IMR-90 (cell line): ENCODE results near the gene ESM1. TPM values are rescaled to one million over a fixed set of nuclear protein-coding genes. Genes with fewer than 3 reads are reported as not detected.

ENCODE experiments used
- ATAC-seq: fragments of 200-7000 bp; cut with Tn5 transposase; 2 replicates; pipeline ENCODE4 v1.9.1; 2020; ENCODE audit warnings: low read depth, mild to moderate bottlenecking, moderate library complexity
- BruUV-seq: library from RNA; stranded (reverse); fragments of 400-500 nt; replicated peaks from 2 replicates; lab custom pipeline; 2021; lab: Mats Ljungman, UMichigan
- CTCF ChIA-PET: fragments of 300-600 bp; formaldehyde crosslinking; extraction: SDS; loops from one replicate; lab custom pipeline; 2021; ENCODE audit warnings: antibody characterized with exemption; lab: Yijun Ruan, JAX
- POLR2A ChIA-PET: fragments of 300-600 bp; sonication (Branson Sonifier 250); formaldehyde crosslinking; loops from one replicate; lab custom pipeline; 2022; ENCODE audit warnings: antibody characterized with exemption; ENCODE audit not compliant: unreplicated experiment; lab: Charles Lee
- DNase-seq: peaks from one replicate; pipeline ENCODE4 v3.0.0; 2013
- H2AFZ ChIP-seq: replicated peaks from 2 replicates; pipeline ENCODE3; 2013; ENCODE audit warnings: low read length, mild to moderate bottlenecking; ENCODE audit not compliant: poor library complexity
- H2AK5ac ChIP-seq: 2 replicates; pipeline ENCODE4 v1.6.1; 2013; ENCODE audit warnings: low read depth, low read length, inconsistent platforms
- H2AK9ac ChIP-seq: replicated peaks from 2 replicates; pipeline ENCODE3; 2013; ENCODE audit warnings: mild to moderate bottlenecking, low read depth, low read length, moderate library complexity; ENCODE audit not compliant: poor library complexity
- H2BK120ac ChIP-seq: 2 replicates; pipeline ENCODE4 v1.6.1; 2013; ENCODE audit warnings: low read depth, low read length, inconsistent platforms
- H2BK15ac ChIP-seq: 3 replicates; pipeline ENCODE4 v1.6.1; 2013; ENCODE audit warnings: low read depth, low read length, inconsistent platforms
- H2BK20ac ChIP-seq: 2 replicates; pipeline ENCODE4 v1.6.1; 2013; ENCODE audit warnings: low read depth, mild to moderate bottlenecking, inconsistent platforms, low read length, moderate library complexity
- H2BK5ac ChIP-seq: 2 replicates; pipeline ENCODE4 v1.6.1; 2013; ENCODE audit warnings: mild to moderate bottlenecking, low read depth, low read length, inconsistent platforms; ENCODE audit not compliant: poor library complexity, severe bottlenecking
- H3K14ac ChIP-seq: replicated peaks from 2 replicates; pipeline ENCODE4 v1.6.1; 2013; ENCODE audit warnings: low read depth, low read length, inconsistent platforms
- H3K18ac ChIP-seq: 2 replicates; pipeline ENCODE4 v1.6.1; 2013; ENCODE audit warnings: low read depth, low read length, control low read depth
- H3K23ac ChIP-seq: 2 replicates; pipeline ENCODE4 v1.6.1; 2013; ENCODE audit warnings: low read depth, low read length, inconsistent platforms
- H3K27ac ChIP-seq: 2 replicates; pipeline ENCODE4 v1.5.1; 2013; ENCODE audit warnings: mild to moderate bottlenecking, control low read depth, low read length; ENCODE audit not compliant: insufficient read depth
- H3K27me3 ChIP-seq: 2 replicates; pipeline ENCODE4 v1.6.1; 2013; ENCODE audit warnings: low read length; ENCODE audit not compliant: control insufficient read depth, insufficient read depth
- H3K36me3 ChIP-seq: 2 replicates; pipeline ENCODE4 v1.6.1; 2013; ENCODE audit warnings: low read length, mixed read lengths; ENCODE audit not compliant: control insufficient read depth, insufficient read depth
- H3K4ac ChIP-seq: 2 replicates; pipeline ENCODE4 v1.6.1; 2013; ENCODE audit warnings: low read depth, low read length, inconsistent platforms
- H3K4me1 ChIP-seq: 2 replicates; pipeline ENCODE4 v1.6.1; 2013; ENCODE audit warnings: low read length, mixed read lengths; ENCODE audit not compliant: control insufficient read depth, insufficient read depth
- H3K4me2 ChIP-seq: 2 replicates; pipeline ENCODE4 v1.6.1; 2013; ENCODE audit warnings: low read depth, mild to moderate bottlenecking, control low read depth, low read length, moderate library complexity
- H3K4me3 ChIP-seq: 2 replicates; pipeline ENCODE4 v1.5.1; 2013; ENCODE audit warnings: low read depth, mild to moderate bottlenecking, control low read depth, low read length, moderate library complexity; ENCODE audit not compliant: insufficient read depth
- H3K56ac ChIP-seq: 2 replicates; pipeline ENCODE4 v1.6.1; 2013; ENCODE audit warnings: low read length, inconsistent platforms; ENCODE audit not compliant: insufficient read depth; ENCODE audit errors: extremely low read depth
- H3K79me1 ChIP-seq, 2 experiments: 2 replicates each; pipeline ENCODE4 v1.6.1; 2013; ENCODE audit warnings: low read length in 2 of 2, inconsistent platforms in 1 of 2, low read depth in 1 of 2
- H3K9ac ChIP-seq: 2 replicates; pipeline ENCODE4 v1.6.1; 2013; ENCODE audit warnings: low read depth, low read length, control low read depth
- H3K9me1 ChIP-seq: 2 replicates; pipeline ENCODE4 v1.6.1; 2013; ENCODE audit warnings: low read length, inconsistent platforms; ENCODE audit not compliant: insufficient read depth
- H3K9me3 ChIP-seq: 2 replicates; pipeline ENCODE4 v1.6.1; 2013; ENCODE audit warnings: low read length; ENCODE audit not compliant: control insufficient read depth, insufficient read depth
- H4K20me1 ChIP-seq: 2 replicates; pipeline ENCODE4 v1.6.1; 2013; ENCODE audit warnings: low read length, inconsistent platforms; ENCODE audit not compliant: insufficient read depth
- H4K5ac ChIP-seq: 2 replicates; pipeline ENCODE4 v1.6.1; 2013; ENCODE audit warnings: mild to moderate bottlenecking, low read depth, low read length, control low read depth
- H4K8ac ChIP-seq, 2 experiments: 2 replicates each; pipeline ENCODE4 v1.6.1; 2013; ENCODE audit warnings: low read depth in 2 of 2, low read length in 2 of 2, control low read depth in 1 of 2, inconsistent platforms in 1 of 2
- H4K91ac ChIP-seq: 2 replicates; pipeline ENCODE4 v1.6.1; 2013; ENCODE audit warnings: low read depth, low read length, inconsistent platforms; ENCODE audit not compliant: insufficient read depth
- BHLHE40 ChIP-seq: fragments of 150-350 bp; IDR thresholded peaks from 2 replicates; pipeline ENCODE4 v1.6.1; 2016; ENCODE audit warnings: mild to moderate bottlenecking, low read depth, low read length
- CEBPB ChIP-seq: IDR thresholded peaks from 2 replicates; pipeline ENCODE4 v1.6.1; 2012; ENCODE audit warnings: low read depth, low read length, improper control_type of control experiment
- CHD1 ChIP-seq: IDR thresholded peaks from 2 replicates; pipeline ENCODE4 v1.6.1; 2012; ENCODE audit warnings: low read depth, low read length, improper control_type of control experiment
- CTCF ChIP-seq: conservative IDR thresholded peaks from 2 replicates; pipeline ENCODE4 v1.5.1; 2012; ENCODE audit warnings: mild to moderate bottlenecking, low read depth, low read length, improper control_type of control experiment
- ELK1 ChIP-seq: fragments of 150-350 bp; IDR thresholded peaks from 2 replicates; pipeline ENCODE4 v1.6.1; 2016; ENCODE audit warnings: low read depth, mild to moderate bottlenecking, low read length, moderate library complexity, borderline replicate concordance
- FOS ChIP-seq: fragments of 150-350 bp; IDR thresholded peaks from 2 replicates; pipeline ENCODE4 v1.6.1; 2016; ENCODE audit warnings: low read depth, low read length
- MAFK ChIP-seq: IDR thresholded peaks from 2 replicates; pipeline ENCODE4 v1.6.1; 2012; ENCODE audit warnings: low read depth, low read length, improper control_type of control experiment
- MXI1 ChIP-seq: IDR thresholded peaks from 2 replicates; pipeline ENCODE4 v1.6.1; 2012; ENCODE audit warnings: low read depth, mild to moderate bottlenecking, low read length, moderate library complexity, borderline replicate concordance
- NFE2L2 ChIP-seq: fragments of 150-350 bp; IDR thresholded peaks from 2 replicates; pipeline ENCODE4 v1.6.1; 2016; ENCODE audit warnings: low read depth, mild to moderate bottlenecking, low read length
- POLR2A ChIP-seq: IDR thresholded peaks from 2 replicates; pipeline ENCODE4 v1.6.1; 2012; ENCODE audit warnings: mild to moderate bottlenecking, low read depth, low read length
- RCOR1 ChIP-seq: IDR thresholded peaks from 2 replicates; pipeline ENCODE4 v1.6.1; 2012; ENCODE audit warnings: mild to moderate bottlenecking, low read length, improper control_type of control experiment; ENCODE audit not compliant: insufficient replicate concordance
- RFX5 ChIP-seq: IDR thresholded peaks from 2 replicates; pipeline ENCODE4 v1.8.0; 2012; ENCODE audit warnings: low read depth, mild to moderate bottlenecking, low read length, moderate library complexity
- SMC3 ChIP-seq: fragments of 150-350 bp; IDR thresholded peaks from 2 replicates; pipeline ENCODE4 v1.6.1; 2016; ENCODE audit warnings: low read depth, mild to moderate bottlenecking, antibody characterized with exemption, low read length, moderate library complexity
- USF2 ChIP-seq: fragments of 150-350 bp; IDR thresholded peaks from 2 replicates; pipeline ENCODE4 v1.6.1; 2017; ENCODE audit warnings: mild to moderate bottlenecking, antibody characterized with exemption, low read length, low read depth
- dilution Hi-C: fragments of 300-500 bp; cut with HindIII; formaldehyde crosslinking; loops from one replicate; pipeline ENCODE4 v1.14.3; 2018; ENCODE audit warnings: low sequenced_read_pairs; ENCODE audit not compliant: unreplicated experiment
- in situ Hi-C: fragments of 300-500 bp; cut with MboI; formaldehyde crosslinking; loops from 3 replicates; pipeline ENCODE4 v1.14.3; 2019; ENCODE audit warnings: low sequenced_read_pairs, inconsistent platforms, mixed read lengths
- intact Hi-C: fragments of 100-400 bp; cut with micrococcal nuclease; formaldehyde crosslinking; loops from 2 replicates; pipeline ENCODE4 v1.10.0; 2022
- polyA plus RNA-seq, 3 experiments: library from polyadenylated mRNA; depleted of rRNA; stranded (reverse); fragments of >200 nt; gene quantifications; 2 replicates each; pipeline ENCODE4 v1.2.3, GENCODE V29; 2012; ENCODE audit warnings: low replicate concordance in 1 of 3
- total RNA-seq: library from RNA; depleted of rRNA; stranded (reverse); fragments of >200 nt; gene quantifications from 2 replicates; pipeline ENCODE4 v1.2.3, GENCODE V29; 2012

The ESM1 gene
- total and polyA plus RNA-seq, 2 of the 4 experiments (the other 2 are of a cell fraction), result 7.1 to 10.2 TPM

GRCh38 chr5:54964405-54964804 is 21.0 kb downstream of the ESM1 start:
- Histone ChIP-seq H2BK15ac (no peak overlapping the region), H3K27ac (no peak overlapping the region), H3K79me1 (no peaks in the 10 kb centered on the region), H2BK20ac (no peak overlapping the region), H4K5ac (no peak overlapping the region), H3K4me1 (no peaks in the 10 kb centered on the region), H3K9me3 (no peaks in the 10 kb centered on the region), H4K20me1 (no peaks in the 10 kb centered on the region), H3K14ac (no peak overlapping the region), H3K9me1 (no peaks in the 10 kb centered on the region), H3K4me3 (no peak overlapping the region), H4K91ac (no peak overlapping the region), H3K4ac (no peak overlapping the region), H2BK120ac (no peak overlapping the region), H4K8ac (no peak overlapping the region), H3K9ac (no peak overlapping the region), H3K56ac (no peak overlapping the region), H3K23ac (no peak overlapping the region), H3K4me2 (no peak overlapping the region), H2AK9ac (no peak overlapping the region), H3K18ac (no peak overlapping the region), H3K27me3 (peaks cover 45% of the 10 kb centered on the region), H3K36me3 (no peaks in the 10 kb centered on the region), H2AFZ (no peak overlapping the region), H2AK5ac (no peak overlapping the region), H2BK5ac (no peak overlapping the region)
- POLR2A ChIA-PET, result no interaction called here
- CTCF ChIA-PET, result interaction anchor here (0.7 kb wide), 1 partner anchor 44 kb away, joined by 3 read pairs; no protein-coding TSS in a partner anchor
- dilution Hi-C loops (no loop called here), intact Hi-C loops (no loop called here), in situ Hi-C loops (no loop called here)
- ATAC-seq, result no peak
- TF ChIP-seq MXI1 (no peak), CEBPB (no peak), FOS (no peak), CTCF (no peak), CHD1 (no peak), SMC3 (no peak), RFX5 (no peak), NFE2L2 (no peak), MAFK (no peak), USF2 (no peak), BHLHE40 (no peak), RCOR1 (no peak), ELK1 (no peak), POLR2A (no peak)
- no peak for DNase-seq
- BruUV-seq, result no TSS peak
